Choroid plexus epithelial cell (primary cell): Measurements from ENCODE around the gene GRM1.

Source experiments
- DNase-seq: peaks from one replicate; pipeline ENCODE4 v3.0.0-alpha.2; 2010; ENCODE audit warnings: low read depth
- H3K4me3 ChIP-seq: 2 replicates; pipeline ENCODE4 v1.5.1; 2011; ENCODE audit warnings: low read depth, mild to moderate bottlenecking, control low read depth, low read length, moderate library complexity
- TF ChIP-seq, protein P1 (sequence below): conservative IDR thresholded peaks from 2 replicates; pipeline ENCODE4 v1.5.1; 2011; ENCODE audit warnings: low read depth, mild to moderate bottlenecking, control low read depth, inconsistent platforms, low read length, moderate library complexity

GRM1 gene

GRCh38 chr6:146111881-146112450 is 83.1 kb downstream of the GRM1 start:
- H3K4me3 ChIP-seq, result no peak overlapping the region
- TF ChIP-seq, protein P1, sequence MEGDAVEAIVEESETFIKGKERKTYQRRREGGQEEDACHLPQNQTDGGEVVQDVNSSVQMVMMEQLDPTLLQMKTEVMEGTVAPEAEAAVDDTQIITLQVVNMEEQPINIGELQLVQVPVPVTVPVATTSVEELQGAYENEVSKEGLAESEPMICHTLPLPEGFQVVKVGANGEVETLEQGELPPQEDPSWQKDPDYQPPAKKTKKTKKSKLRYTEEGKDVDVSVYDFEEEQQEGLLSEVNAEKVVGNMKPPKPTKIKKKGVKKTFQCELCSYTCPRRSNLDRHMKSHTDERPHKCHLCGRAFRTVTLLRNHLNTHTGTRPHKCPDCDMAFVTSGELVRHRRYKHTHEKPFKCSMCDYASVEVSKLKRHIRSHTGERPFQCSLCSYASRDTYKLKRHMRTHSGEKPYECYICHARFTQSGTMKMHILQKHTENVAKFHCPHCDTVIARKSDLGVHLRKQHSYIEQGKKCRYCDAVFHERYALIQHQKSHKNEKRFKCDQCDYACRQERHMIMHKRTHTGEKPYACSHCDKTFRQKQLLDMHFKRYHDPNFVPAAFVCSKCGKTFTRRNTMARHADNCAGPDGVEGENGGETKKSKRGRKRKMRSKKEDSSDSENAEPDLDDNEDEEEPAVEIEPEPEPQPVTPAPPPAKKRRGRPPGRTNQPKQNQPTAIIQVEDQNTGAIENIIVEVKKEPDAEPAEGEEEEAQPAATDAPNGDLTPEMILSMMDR, result no peak
- DNase-seq, result no peak

GRCh38 chr6:146113084-146113623 is 84.3 kb downstream of the GRM1 start:
- TF ChIP-seq, protein P1, result no peak
- H3K4me3 ChIP-seq, result no peak overlapping the region
- no peak for DNase-seq

DNA sequence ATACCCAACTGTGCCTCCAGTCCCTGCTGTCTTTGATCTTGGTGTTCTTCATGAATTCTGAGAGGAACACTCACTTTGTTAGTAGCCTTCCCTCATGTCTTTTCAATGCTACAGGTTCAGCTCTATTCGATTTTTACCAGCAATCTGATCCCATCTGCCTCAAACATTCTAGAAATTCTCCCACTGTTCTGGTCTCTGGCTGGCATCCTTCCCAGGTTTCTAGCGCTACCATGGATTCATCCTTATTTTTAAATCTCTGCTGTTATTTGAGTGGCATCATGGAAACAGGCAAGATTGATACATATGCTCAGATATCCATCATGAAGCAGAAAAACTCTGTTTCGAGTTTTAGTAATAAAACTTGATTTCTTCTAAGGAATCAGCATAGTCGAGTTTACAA is 94.8 kb downstream of the GRM1 start:
- TF ChIP-seq, protein P1, result no peak
- H3K4me3 ChIP-seq, result no peak overlapping the region
- DNase-seq, result no peak

- DNase-seq, result no peak
- TF ChIP-seq, protein P1, result no peak
- no peak overlapping the region for H3K4me3 ChIP-seq
These were observed 98.8 kb downstream of the GRM1 start for GRCh38 chr6:146127447-146128215.

DNA sequence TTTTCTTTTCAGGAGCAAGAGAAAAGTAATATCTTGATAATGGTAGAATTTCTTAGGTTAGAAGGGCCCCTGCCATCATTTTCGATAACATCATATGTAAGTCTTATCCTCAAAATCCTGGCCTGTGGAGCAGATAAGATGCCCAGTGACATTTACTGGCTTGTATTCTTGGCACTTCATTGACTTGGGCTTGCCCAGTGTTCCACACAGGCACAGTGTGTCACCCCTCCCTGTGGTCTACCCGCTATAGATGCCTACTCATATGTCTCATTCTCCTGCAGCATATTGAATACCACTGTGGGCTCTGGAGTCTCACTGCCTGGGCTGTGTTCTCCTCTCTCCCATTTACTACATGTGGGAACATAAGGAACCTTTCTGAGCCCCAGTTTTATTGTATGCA is 105.0 kb downstream of the GRM1 start:
- TF ChIP-seq, protein P1, result no peak
- no peak overlapping the region for H3K4me3 ChIP-seq
- no peak for DNase-seq

- no peak overlapping the region for H3K4me3 ChIP-seq
- DNase-seq, result no peak
- TF ChIP-seq, protein P1, result no peak
These were observed 106.3 kb downstream of the GRM1 start for GRCh38 chr6:146135167-146135566.
